Colon (tissue), 2 donors: ENCODE measurements around the gene SOD3.

Experiments used
- FAIRE-seq: peaks from 2 replicates; lab custom pipeline; 2012; peaks lifted over from hg19 to GRCh38; lab: Jason Lieb, UNC
- donor health status: control.
- donor health status: control.

The SOD3 gene

GRCh38 chr4:24775032-24775605, 20.3 kb upstream of the SOD3 start:
- no peak for FAIRE-seq

DNA sequence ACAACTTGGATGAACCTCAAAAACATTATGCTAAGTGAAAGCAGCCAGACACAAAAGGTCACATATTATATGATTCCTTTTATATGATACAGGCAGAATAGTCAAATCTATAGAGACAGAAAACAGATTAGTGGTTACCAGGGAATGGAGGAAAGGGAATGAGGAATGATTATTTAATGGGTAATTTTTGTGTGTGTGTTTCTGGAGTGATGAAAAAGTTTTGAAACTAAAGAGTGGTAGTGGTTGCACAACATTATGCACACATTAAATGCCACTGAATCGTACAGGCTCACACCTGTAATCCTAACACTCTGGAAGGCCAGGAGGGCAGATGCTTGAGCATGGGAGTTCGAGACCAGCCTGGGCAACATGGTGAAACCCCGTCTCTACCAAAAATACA, 19.6 kb upstream of the SOD3 start:
- no peak for FAIRE-seq

GRCh38 chr4:24777536-24778463, 17.6 kb upstream of the SOD3 start:
- no peak for FAIRE-seq

GRCh38 chr4:24778464-24779225, 16.7 kb upstream of the SOD3 start:
- no peak for FAIRE-seq

DNA sequence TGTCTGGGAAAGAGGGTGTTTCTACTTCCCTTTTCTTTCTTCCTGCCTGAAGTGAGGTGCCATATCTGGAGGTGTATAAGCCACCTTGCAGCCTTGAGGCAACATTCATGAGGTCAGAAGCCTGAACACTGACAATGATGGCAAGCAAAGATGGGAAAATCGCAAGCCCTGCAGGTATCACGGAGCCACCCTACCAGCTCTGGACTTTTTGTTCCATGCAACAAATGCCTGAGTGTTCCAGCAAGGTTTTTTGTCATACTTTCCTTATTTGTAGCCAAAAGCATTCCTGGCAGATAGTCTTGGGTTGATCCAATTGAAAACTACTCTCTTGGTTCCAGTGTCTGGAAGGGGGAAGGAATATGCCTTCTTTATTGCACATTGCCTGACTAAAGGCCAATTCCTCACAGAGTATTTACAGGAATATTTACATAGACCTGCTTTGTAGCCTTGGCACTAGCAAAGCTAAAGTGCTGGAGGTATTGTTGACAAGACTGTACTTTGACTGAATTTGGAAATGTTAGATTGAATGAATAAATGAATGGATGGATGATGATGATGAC, 14.4 kb upstream of the SOD3 start:
- no peak for FAIRE-seq

DNA sequence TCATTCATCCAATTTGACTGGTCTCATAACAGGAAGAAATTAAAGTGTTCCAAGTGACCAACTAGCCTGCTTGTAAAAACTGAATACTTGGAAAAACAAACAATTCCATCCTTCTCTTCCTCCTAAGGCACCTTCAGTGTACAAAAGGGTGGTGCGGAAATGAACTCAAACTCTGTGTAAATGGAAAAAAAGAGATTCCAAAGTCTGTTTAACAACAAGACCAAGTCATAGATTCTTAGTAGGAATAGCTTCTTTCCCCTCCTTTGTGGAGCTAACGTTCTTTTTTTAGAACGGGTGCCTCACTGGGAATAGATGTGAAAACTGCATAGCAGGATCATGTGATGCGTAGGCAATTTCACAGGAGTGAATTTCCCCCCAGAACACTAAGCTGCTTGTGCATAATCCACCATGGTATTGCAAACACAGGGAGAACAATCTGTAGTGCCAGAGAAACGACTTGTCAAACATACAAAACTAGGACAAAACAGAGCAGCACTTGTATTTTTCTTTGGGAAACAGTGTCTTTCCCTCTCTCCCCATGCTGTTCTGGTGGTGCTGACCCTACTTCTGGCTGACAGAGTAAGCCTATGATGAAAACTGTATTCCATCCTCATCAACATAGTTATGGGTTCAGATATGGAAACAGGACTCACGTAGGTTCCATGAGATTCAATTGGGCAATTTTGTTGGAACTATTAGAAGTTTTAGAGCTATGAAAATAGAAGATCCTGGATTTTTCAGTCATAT, 13.2 kb upstream of the SOD3 start:
- peak; percentile 71 for FAIRE-seq

GRCh38 chr4:24783506-24783905, 11.9 kb upstream of the SOD3 start:
- no peak for FAIRE-seq

- FAIRE-seq, result no peak
Measured at GRCh38 chr4:24791043-24791442, 4.3 kb upstream of the SOD3 start.

DNA sequence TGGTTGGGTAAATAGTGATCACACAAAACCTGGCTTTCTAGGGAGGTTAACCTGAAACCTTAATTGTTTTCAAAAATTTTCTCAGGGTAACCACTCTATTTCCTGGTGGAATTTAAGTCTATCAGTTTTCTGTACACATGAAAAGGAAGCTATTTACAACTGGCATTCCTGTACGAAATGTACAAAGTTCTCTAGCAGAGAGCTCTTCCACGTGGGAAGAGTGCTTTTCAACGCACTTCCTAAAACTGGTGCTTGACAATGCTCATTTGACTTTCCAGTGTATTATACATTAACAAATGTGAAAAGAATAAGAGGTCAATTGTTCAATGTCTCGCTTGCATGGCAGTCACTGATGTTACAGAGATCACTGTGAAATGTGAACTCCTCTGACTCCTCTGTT, 2.8 kb upstream of the SOD3 start:
- FAIRE-seq, result no peak

DNA sequence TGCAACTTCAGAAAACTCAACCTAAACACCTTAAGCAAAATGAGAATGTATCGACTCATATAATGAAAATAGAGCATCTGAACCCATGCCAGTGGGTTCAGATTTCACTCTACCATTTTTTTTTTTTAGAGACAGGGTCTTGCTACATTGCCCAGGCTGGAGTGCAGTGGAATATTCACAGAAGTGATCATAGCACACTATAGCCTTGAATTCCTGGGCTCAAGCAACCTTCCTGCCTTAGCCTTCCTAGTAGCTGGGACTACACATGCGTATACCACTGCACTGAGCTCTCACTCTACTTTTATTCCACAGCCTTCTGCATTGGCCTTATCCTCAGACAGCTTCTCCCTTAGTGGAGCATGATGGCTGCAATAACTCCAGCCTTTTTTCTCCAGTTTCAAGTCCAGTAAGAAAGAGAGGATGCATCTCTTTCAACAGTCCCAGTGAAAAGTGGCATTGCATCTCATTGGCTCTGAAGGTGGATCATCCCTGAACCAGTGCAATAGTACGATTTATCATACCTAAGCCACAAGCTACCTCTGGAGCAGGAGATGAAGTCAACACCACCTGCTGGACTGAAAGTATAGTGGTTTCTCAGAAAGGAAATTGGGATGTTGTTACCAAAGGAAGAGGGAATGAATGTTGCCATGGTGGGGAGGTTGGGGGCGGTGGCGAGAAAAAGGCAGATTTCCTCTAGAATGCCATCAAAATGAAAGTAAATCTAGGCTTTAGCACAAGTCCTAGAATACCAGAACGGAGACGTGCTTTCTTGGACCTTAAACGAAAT, 2.0 kb upstream of the SOD3 start:
- FAIRE-seq, result no peak

- no peak for FAIRE-seq
Measured at GRCh38 chr4:24794051-24794450, 1.3 kb upstream of the SOD3 start.

- no peak for FAIRE-seq
Measured at GRCh38 chr4:24794480-24794879, 893 bp upstream of the SOD3 start.

DNA sequence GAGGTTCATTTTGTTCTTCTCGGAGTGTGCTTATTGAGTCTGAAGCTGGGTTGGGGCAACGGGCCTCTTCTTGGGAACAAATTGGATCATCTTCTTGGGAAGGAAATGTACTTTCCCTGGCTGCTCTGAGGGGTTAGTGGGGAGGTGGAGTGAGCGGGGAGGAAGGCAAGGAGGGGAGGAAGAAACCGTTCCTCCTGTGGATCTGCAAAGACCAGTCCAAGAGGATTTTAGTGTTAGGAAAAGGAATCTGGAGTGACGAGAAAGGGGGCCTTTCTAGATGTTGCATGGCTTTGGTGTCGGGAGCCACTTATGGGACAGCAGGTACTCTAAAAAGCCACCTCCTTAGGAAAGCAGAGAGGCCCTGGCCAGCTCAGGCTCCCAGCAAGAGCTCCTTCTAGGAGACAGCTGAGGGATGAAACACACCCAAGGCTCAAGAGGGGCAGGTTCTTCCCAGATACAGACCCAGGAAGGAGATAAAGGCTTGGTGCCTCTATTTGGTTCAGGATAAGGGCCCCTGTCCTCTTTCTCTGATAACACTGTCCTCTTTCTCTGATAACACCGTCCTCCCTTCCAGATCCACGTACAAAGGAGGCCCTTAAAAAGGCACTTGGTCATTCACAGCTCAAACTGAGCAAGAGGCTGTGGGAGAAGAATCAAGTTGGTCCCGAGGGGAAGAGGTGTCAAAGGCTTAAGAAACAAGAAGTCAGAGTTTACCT, 451 bp downstream of the SOD3 start:
- FAIRE-seq, result no peak

- no peak for FAIRE-seq
Measured at GRCh38 chr4:24796620-24797019, 1.2 kb downstream of the SOD3 start.

- FAIRE-seq, result no peak
Measured at GRCh38 chr4:24798036-24798610, 2.8 kb downstream of the SOD3 start.

DNA sequence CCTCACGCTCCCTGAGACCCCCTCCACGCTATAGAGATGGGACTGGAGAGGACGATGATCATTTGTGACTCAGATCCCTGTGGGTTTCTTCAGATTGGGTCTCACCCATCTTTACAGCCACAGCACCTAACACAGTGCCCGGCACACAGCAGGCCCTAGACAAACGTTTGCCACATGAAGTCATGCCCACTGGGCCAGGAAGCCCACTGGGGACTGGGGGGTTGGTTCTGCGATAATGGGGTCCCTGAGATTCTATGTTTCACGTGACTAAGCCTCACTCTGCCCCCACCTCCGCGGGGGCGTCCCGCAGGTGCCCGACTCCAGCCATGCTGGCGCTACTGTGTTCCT, 3.8 kb downstream of the SOD3 start:
- no peak for FAIRE-seq

DNA sequence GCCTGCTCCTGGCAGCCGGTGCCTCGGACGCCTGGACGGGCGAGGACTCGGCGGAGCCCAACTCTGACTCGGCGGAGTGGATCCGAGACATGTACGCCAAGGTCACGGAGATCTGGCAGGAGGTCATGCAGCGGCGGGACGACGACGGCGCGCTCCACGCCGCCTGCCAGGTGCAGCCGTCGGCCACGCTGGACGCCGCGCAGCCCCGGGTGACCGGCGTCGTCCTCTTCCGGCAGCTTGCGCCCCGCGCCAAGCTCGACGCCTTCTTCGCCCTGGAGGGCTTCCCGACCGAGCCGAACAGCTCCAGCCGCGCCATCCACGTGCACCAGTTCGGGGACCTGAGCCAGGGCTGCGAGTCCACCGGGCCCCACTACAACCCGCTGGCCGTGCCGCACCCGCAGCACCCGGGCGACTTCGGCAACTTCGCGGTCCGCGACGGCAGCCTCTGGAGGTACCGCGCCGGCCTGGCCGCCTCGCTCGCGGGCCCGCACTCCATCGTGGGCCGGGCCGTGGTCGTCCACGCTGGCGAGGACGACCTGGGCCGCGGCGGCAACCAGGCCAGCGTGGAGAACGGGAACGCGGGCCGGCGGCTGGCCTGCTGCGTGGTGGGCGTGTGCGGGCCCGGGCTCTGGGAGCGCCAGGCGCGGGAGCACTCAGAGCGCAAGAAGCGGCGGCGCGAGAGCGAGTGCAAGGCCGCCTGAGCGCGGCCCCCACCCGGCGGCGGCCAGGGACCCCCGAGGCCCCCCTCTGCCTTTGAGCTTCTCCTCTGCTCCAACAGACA, 4.4 kb downstream of the SOD3 start:
- no peak for FAIRE-seq

DNA sequence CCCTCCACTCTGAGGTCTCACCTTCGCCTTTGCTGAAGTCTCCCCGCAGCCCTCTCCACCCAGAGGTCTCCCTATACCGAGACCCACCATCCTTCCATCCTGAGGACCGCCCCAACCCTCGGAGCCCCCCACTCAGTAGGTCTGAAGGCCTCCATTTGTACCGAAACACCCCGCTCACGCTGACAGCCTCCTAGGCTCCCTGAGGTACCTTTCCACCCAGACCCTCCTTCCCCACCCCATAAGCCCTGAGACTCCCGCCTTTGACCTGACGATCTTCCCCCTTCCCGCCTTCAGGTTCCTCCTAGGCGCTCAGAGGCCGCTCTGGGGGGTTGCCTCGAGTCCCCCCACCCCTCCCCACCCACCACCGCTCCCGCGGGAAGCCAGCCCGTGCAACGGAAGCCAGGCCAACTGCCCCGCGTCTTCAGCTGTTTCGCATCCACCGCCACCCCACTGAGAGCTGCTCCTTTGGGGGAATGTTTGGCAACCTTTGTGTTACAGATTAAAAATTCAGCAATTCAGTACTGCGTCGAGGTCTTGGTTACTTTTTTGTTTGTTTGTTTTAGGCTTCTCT, 5.0 kb downstream of the SOD3 start:
- no peak for FAIRE-seq
